Measurements from ENCODE around the gene ADD2.
A peak's percentile ranks its signal among the peaks of the same experiment; 100 is the strongest.
"Not testable (repeated sequence)": the region's sequence is repeated elsewhere in the genome, so short reads cannot be mapped to it uniquely, and the experiment has no call there.

The ADD2 gene

GRCh38 chr2:70638561-70638960, 129.4 kb downstream of the ADD2 start:
- no peak for DNase-seq (ENCODE audit: low spot score in 2 of 2)
- Mint-ChIP-seq H3K4me1 (peaks cover 9% of the 10 kb centered on the region), H3K27ac (ENCODE audit: low read depth) (peak overlapping the region; percentile 5), H3K4me3 (no peak overlapping the region), H3K9me3 (peaks cover under 1% of the 10 kb centered on the region), H3K36me3 (ENCODE audit: insufficient read depth) (no peaks in the 10 kb centered on the region), H3K27me3 (peaks cover 2% of the 10 kb centered on the region)
- no peak for ATAC-seq (replicated peaks; ENCODE audit: extremely low read depth, poor library complexity, severe bottlenecking)

DNA sequence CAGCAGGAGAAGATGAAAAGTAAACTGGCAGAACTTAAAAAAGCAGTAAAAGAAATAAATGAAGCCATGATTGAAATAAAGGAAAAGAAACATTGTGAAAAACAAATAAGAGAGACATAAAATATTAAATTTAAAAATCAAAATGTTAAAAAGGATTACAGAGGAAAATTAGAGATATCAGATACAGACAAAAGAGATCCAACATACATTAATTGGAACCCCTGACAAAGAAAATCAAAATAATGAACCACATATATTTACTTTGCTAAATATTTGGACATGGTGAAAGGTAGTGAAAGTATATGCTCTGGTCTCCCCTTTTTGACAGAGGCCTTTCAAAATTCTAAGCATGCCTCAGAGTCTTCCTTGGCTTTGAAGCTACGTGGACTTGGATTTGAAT, 134.5 kb downstream of the ADD2 start:
- Mint-ChIP-seq H3K9me3 (peaks cover 6% of the 10 kb centered on the region), H3K4me3 (no peak overlapping the region), H3K27me3 (peaks cover 51% of the 10 kb centered on the region), H3K27ac (ENCODE audit: low read depth) (no peak overlapping the region), H3K4me1 (peaks cover 6% of the 10 kb centered on the region), H3K36me3 (ENCODE audit: insufficient read depth) (no peaks in the 10 kb centered on the region)
- DNase-seq (ENCODE audit: low spot score in 2 of 2) (no peak), ATAC-seq (replicated peaks; ENCODE audit: extremely low read depth, poor library complexity, severe bottlenecking) (no peak)

GRCh38 chr2:70632966-70633365, 135.0 kb downstream of the ADD2 start:
- peaks cover 6% of the 10 kb centered on the region for H3K9me3 Mint-ChIP-seq
- peaks cover under 1% of the 10 kb centered on the region for H3K4me1 Mint-ChIP-seq
- ATAC-seq (replicated peaks; ENCODE audit: extremely low read depth, poor library complexity, severe bottlenecking) (no peak), DNase-seq (ENCODE audit: low spot score in 2 of 2) (no peak)
- H3K27me3 Mint-ChIP-seq = peaks cover 56% of the 10 kb centered on the region
- no peak overlapping the region for H3K4me3 Mint-ChIP-seq
- H3K27ac Mint-ChIP-seq (ENCODE audit: low read depth) = no peak overlapping the region
- H3K36me3 Mint-ChIP-seq (ENCODE audit: insufficient read depth) = no peaks in the 10 kb centered on the region

DNA sequence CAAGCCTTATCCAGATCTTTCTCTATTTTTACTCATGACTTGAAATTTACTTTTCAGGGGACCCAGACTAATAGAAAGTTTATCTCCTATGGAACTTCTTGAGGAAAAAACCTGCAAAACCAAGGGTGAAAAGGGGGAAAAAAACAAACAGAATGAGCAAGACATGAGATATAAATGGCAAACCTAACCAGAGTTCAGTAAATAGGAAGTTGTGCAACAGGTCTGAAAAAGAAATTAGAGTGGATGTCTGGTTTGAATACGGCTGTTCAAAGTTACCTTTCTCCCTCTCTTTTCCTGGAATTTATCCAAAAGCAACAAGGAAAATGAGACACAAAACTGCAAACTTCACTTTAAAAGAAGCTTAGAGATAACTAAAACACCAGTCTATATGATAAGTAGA, 135.6 kb downstream of the ADD2 start:
- H3K9me3 Mint-ChIP-seq = peaks cover 6% of the 10 kb centered on the region
- H3K4me3 Mint-ChIP-seq = no peak overlapping the region
- DNase-seq (ENCODE audit: low spot score in 2 of 2) = no peak
- no peaks in the 10 kb centered on the region for H3K36me3 Mint-ChIP-seq (ENCODE audit: insufficient read depth)
- peaks cover 57% of the 10 kb centered on the region for H3K27me3 Mint-ChIP-seq
- no peak overlapping the region for H3K27ac Mint-ChIP-seq (ENCODE audit: low read depth)
- no peaks in the 10 kb centered on the region for H3K4me1 Mint-ChIP-seq
- ATAC-seq (replicated peaks; ENCODE audit: extremely low read depth, poor library complexity, severe bottlenecking) = no peak

DNA sequence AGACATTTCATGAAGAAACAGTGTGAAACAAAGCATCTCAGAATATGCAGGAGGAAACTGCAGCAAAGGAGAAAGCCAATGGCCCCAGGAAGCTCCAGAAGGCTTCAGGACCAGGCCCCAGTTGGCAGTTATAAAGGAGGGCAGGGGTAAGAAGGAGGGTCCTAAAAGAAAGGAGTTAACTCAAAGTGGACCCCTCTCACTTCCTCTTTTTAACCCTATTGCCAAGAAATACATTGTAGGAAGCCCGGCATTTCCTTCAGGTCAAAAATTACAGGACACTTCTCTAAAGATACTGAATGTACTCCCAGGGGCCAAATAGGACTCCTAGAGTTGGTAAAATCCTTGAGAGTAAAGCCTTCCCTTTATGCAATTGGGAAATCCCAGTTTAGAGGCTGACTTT, 137.2 kb downstream of the ADD2 start:
- Mint-ChIP-seq H3K27me3 (peaks cover 57% of the 10 kb centered on the region), H3K9me3 (peaks cover 6% of the 10 kb centered on the region), H3K27ac (ENCODE audit: low read depth) (no peak overlapping the region), H3K4me3 (no peak overlapping the region), H3K4me1 (no peaks in the 10 kb centered on the region), H3K36me3 (ENCODE audit: insufficient read depth) (no peaks in the 10 kb centered on the region)
- no peak for ATAC-seq (replicated peaks; ENCODE audit: extremely low read depth, poor library complexity, severe bottlenecking)
- no peak for DNase-seq (ENCODE audit: low spot score in 2 of 2)

DNA sequence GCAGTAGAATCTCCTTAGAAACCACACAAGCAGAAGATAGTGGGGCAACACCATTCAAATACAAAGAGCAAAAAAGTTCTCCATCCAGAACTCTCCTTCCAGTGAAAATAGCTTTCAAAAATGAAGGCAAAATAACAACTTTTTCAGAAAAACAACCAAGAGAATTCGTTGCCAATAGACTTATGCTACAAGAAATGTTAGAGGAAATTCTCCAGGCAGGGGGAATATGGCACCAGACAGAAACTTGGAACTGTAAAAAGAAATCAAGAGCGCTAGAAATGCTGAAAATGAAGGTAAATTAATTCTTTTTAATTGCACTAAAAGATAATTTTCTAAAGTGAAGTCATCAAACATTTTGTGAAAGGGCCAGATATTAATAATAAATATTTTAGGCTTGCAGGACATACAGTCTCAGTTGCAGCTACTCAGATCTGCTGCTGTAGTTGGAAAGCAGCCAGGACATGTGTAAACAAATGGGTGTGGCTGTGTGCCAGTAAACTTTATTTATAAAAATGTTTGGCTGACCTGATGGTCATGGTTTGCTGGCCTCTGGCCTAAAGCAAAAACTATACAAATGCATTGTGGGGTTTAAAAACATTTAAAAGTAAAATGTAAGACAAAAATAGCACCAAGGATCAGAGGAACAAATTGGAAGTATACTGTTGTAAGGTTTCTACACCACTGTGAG, 140.6 kb downstream of the ADD2 start:
- Mint-ChIP-seq H3K36me3 (ENCODE audit: insufficient read depth) (no peaks in the 10 kb centered on the region), H3K4me1 (no peaks in the 10 kb centered on the region), H3K27ac (ENCODE audit: low read depth) (no peak overlapping the region), H3K9me3 (no peaks in the 10 kb centered on the region), H3K27me3 (peaks cover 43% of the 10 kb centered on the region), H3K4me3 (no peak overlapping the region)
- DNase-seq (ENCODE audit: low spot score in 2 of 2) = no peak
- no peak for ATAC-seq (replicated peaks; ENCODE audit: extremely low read depth, poor library complexity, severe bottlenecking)

GRCh38 chr2:70626254-70626990, 141.6 kb downstream of the ADD2 start:
- Mint-ChIP-seq H3K4me3 (no peak overlapping the region), H3K4me1 (no peaks in the 10 kb centered on the region), H3K27me3 (peaks cover 34% of the 10 kb centered on the region), H3K36me3 (ENCODE audit: insufficient read depth) (no peaks in the 10 kb centered on the region), H3K9me3 (no peaks in the 10 kb centered on the region), H3K27ac (ENCODE audit: low read depth) (no peak overlapping the region)
- no peak for ATAC-seq (replicated peaks; ENCODE audit: extremely low read depth, poor library complexity, severe bottlenecking)
- DNase-seq (ENCODE audit: low spot score in 2 of 2) = no peak

DNA sequence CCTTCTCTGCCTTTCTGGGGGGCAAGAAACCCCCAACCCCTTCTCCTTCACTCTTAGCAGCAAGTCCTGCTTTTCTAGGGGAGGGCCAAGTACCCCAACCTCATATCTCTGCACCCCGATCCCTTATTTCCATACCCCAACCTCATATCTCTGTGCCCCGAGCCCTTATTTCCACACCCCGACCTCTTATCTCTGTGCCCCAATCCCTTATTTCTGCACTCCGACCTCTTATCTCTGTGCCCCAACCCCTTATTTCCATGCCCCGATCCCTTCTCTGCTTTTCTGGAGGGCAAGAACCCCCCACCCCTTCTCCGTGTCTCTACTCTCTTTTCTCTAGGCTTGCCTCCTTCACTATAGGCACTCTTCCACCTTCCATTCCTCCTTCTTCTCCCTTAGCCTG, 146.5 kb downstream of the ADD2 start:
- not testable (repeated sequence) for H3K36me3 Mint-ChIP-seq (ENCODE audit: insufficient read depth)

GRCh38 chr2:70620020-70620419, 148.0 kb downstream of the ADD2 start:
- Mint-ChIP-seq H3K4me1 (no peaks in the 10 kb centered on the region), H3K4me3 (no peak overlapping the region), H3K9me3 (no peaks in the 10 kb centered on the region), H3K27me3 (peaks cover 24% of the 10 kb centered on the region), H3K27ac (ENCODE audit: low read depth) (no peak overlapping the region), H3K36me3 (ENCODE audit: insufficient read depth) (peaks cover 1% of the 10 kb centered on the region)
- no peak for DNase-seq (ENCODE audit: low spot score in 2 of 2)
- ATAC-seq (replicated peaks; ENCODE audit: extremely low read depth, poor library complexity, severe bottlenecking) = no peak

More for the DNA sequence above, 146.5 kb downstream of the ADD2 start:
- not testable (repeated sequence) for H3K4me1 Mint-ChIP-seq; ATAC-seq (replicated peaks; ENCODE audit: extremely low read depth, poor library complexity, severe bottlenecking); H3K27ac Mint-ChIP-seq (ENCODE audit: low read depth); H3K9me3 Mint-ChIP-seq; DNase-seq (ENCODE audit: low spot score in 2 of 2); H3K4me3 Mint-ChIP-seq
- H3K27me3 Mint-ChIP-seq = peaks cover 19% of the 10 kb centered on the region

GRCh38 chr2:70619167-70619566, 148.8 kb downstream of the ADD2 start:
- peaks cover 1% of the 10 kb centered on the region for H3K36me3 Mint-ChIP-seq (ENCODE audit: insufficient read depth)
- H3K4me3 Mint-ChIP-seq = no peak overlapping the region
- ATAC-seq (replicated peaks; ENCODE audit: extremely low read depth, poor library complexity, severe bottlenecking) (no peak), DNase-seq (ENCODE audit: low spot score in 2 of 2) (no peak)
- H3K27ac Mint-ChIP-seq (ENCODE audit: low read depth) = no peak overlapping the region
- H3K27me3 Mint-ChIP-seq = peaks cover 30% of the 10 kb centered on the region
- no peaks in the 10 kb centered on the region for H3K9me3 Mint-ChIP-seq
- H3K4me1 Mint-ChIP-seq = no peaks in the 10 kb centered on the region

GRCh38 chr2:70616168-70616694, 151.8 kb downstream of the ADD2 start:
- DNase-seq (ENCODE audit: low spot score in 2 of 2) (no peak), ATAC-seq (replicated peaks; ENCODE audit: extremely low read depth, poor library complexity, severe bottlenecking) (no peak)
- peaks cover 30% of the 10 kb centered on the region for H3K27me3 Mint-ChIP-seq
- no peaks in the 10 kb centered on the region for H3K4me1 Mint-ChIP-seq
- H3K9me3 Mint-ChIP-seq = no peaks in the 10 kb centered on the region
- peaks cover 1% of the 10 kb centered on the region for H3K36me3 Mint-ChIP-seq (ENCODE audit: insufficient read depth)
- no peak overlapping the region for H3K27ac Mint-ChIP-seq (ENCODE audit: low read depth)
- no peak overlapping the region for H3K4me3 Mint-ChIP-seq

- peaks cover 38% of the 10 kb centered on the region for H3K27me3 Mint-ChIP-seq
These were observed 152.8 kb downstream of the ADD2 start for GRCh38 chr2:70615222-70615621.

GRCh38 chr2:70613521-70613920, 154.5 kb downstream of the ADD2 start:
- peaks cover 2% of the 10 kb centered on the region for H3K36me3 Mint-ChIP-seq (ENCODE audit: insufficient read depth)
- no peak for DNase-seq (ENCODE audit: low spot score in 2 of 2)

More at GRCh38 chr2:70615222-70615621, 152.8 kb downstream of the ADD2 start:
- peaks cover 1% of the 10 kb centered on the region for H3K36me3 Mint-ChIP-seq (ENCODE audit: insufficient read depth)
- H3K4me1 Mint-ChIP-seq = no peaks in the 10 kb centered on the region
- no peak overlapping the region for H3K27ac Mint-ChIP-seq (ENCODE audit: low read depth)
- H3K4me3 Mint-ChIP-seq = no peak overlapping the region
- ATAC-seq (replicated peaks; ENCODE audit: extremely low read depth, poor library complexity, severe bottlenecking) = no peak
- no peak for DNase-seq (ENCODE audit: low spot score in 2 of 2)
- H3K9me3 Mint-ChIP-seq = no peaks in the 10 kb centered on the region

More at GRCh38 chr2:70613521-70613920, 154.5 kb downstream of the ADD2 start:
- Mint-ChIP-seq H3K9me3 (no peaks in the 10 kb centered on the region), H3K4me1 (no peaks in the 10 kb centered on the region), H3K27me3 (peaks cover 33% of the 10 kb centered on the region), H3K4me3 (no peak overlapping the region), H3K27ac (ENCODE audit: low read depth) (no peak overlapping the region)
- no peak for ATAC-seq (replicated peaks; ENCODE audit: extremely low read depth, poor library complexity, severe bottlenecking)

Measured in central memory CD8-positive, alpha-beta T cell (primary cell).